ENCODE measurements around the gene INPP4A. TPM values are rescaled to one million over a fixed set of nuclear protein-coding genes. Genes with fewer than 3 reads are reported as not detected.

The INPP4A gene
- total RNA-seq, 4 donors from 2014 or later: 22.8 to 35.8 (median 25.4) TPM

- intact Hi-C loops (cut with DNase I; ENCODE audit: low total_unique reads): no loop called here
- in situ Hi-C loops (cut with MboI; ENCODE audit: low pct_ligation_motif_present in 1 of 4, low pct_unique_long_range_greater_than_20kb in 1 of 4, low sequenced_read_pairs in 3 of 4): loop anchor here in 1 of 4 donors (25.0 kb wide), 1 partner anchor 135 kb away; no protein-coding TSS in a partner anchor
- no peaks in the 10 kb centered on the region for H3K27me3 ChIP-seq
- no peaks in the 10 kb centered on the region for H3K9me3 ChIP-seq
- H3K27ac ChIP-seq: no peak overlapping the region
- H3K4me1 ChIP-seq: no peaks in the 10 kb centered on the region
- H3K4me3 ChIP-seq: no peak overlapping the region
- 60 to 89% methylated on average over 1 to 2 of the region's 2 CpGs for WGBS, 2 donors (ENCODE audit: low coverage in 1 of 2)
- DNase-seq: no peak
- H3K36me3 ChIP-seq: peaks cover 0 to 29% (median 11%) of the 10 kb centered on the region in 4 donors
- TF ChIP-seq POLR2A (IDR thresholded peaks at IDR 0.05) (no peak), POLR2AphosphoS5 (IDR thresholded peaks at IDR 0.05) (no peak), EP300 (IDR thresholded peaks at IDR 0.05; ENCODE audit: low read depth) (no peak)
- TF ChIP-seq, protein P1, sequence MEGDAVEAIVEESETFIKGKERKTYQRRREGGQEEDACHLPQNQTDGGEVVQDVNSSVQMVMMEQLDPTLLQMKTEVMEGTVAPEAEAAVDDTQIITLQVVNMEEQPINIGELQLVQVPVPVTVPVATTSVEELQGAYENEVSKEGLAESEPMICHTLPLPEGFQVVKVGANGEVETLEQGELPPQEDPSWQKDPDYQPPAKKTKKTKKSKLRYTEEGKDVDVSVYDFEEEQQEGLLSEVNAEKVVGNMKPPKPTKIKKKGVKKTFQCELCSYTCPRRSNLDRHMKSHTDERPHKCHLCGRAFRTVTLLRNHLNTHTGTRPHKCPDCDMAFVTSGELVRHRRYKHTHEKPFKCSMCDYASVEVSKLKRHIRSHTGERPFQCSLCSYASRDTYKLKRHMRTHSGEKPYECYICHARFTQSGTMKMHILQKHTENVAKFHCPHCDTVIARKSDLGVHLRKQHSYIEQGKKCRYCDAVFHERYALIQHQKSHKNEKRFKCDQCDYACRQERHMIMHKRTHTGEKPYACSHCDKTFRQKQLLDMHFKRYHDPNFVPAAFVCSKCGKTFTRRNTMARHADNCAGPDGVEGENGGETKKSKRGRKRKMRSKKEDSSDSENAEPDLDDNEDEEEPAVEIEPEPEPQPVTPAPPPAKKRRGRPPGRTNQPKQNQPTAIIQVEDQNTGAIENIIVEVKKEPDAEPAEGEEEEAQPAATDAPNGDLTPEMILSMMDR (IDR thresholded peaks at IDR 0.05): no peak
Observed at GRCh38 chr2:98547092-98547790, 102.6 kb downstream of the INPP4A start.

GRCh38 chr2:98548920-98549818 is 104.5 kb downstream of the INPP4A start:
- WGBS, 2 donors (ENCODE audit: low coverage in 1 of 2): 65 to 75% methylated on average over 3 to 6 of the region's 6 CpGs
- peak; percentile 31 for DNase-seq
- intact Hi-C loops (cut with DNase I; ENCODE audit: low total_unique reads): no loop called here
- Histone ChIP-seq H3K27me3 (no peaks in the 10 kb centered on the region), H3K27ac (no peak overlapping the region), H3K4me3 (no peak overlapping the region), H3K9me3 (no peaks in the 10 kb centered on the region), H3K36me3 (peaks cover 0 to 35% (median 13%) of the 10 kb centered on the region in 4 donors), H3K4me1 (no peaks in the 10 kb centered on the region)
- TF ChIP-seq, protein P1 (IDR thresholded peaks at IDR 0.05): no peak
- TF ChIP-seq POLR2AphosphoS5 (IDR thresholded peaks at IDR 0.05) (no peak), EP300 (IDR thresholded peaks at IDR 0.05; ENCODE audit: low read depth) (no peak), POLR2A (IDR thresholded peaks at IDR 0.05) (no peak)
- in situ Hi-C loops (cut with MboI; ENCODE audit: low pct_ligation_motif_present in 1 of 4, low pct_unique_long_range_greater_than_20kb in 1 of 4, low sequenced_read_pairs in 3 of 4): loop anchor here in 1 of 4 donors (25.0 kb wide), 1 partner anchor 137 kb away; no protein-coding TSS in a partner anchor

GRCh38 chr2:98550165-98550564 is 105.5 kb downstream of the INPP4A start:
- DNase-seq: no peak
- Histone ChIP-seq H3K9me3 (no peaks in the 10 kb centered on the region), H3K27me3 (no peaks in the 10 kb centered on the region), H3K27ac (no peak overlapping the region), H3K36me3 (peaks cover 0 to 26% (median 8%) of the 10 kb centered on the region in 4 donors), H3K4me1 (no peaks in the 10 kb centered on the region), H3K4me3 (no peak overlapping the region)
- TF ChIP-seq EP300 (IDR thresholded peaks at IDR 0.05; ENCODE audit: low read depth) (no peak), POLR2AphosphoS5 (IDR thresholded peaks at IDR 0.05) (no peak), POLR2A (IDR thresholded peaks at IDR 0.05) (no peak)
- TF ChIP-seq, protein P1 (IDR thresholded peaks at IDR 0.05): no peak
- in situ Hi-C loops (cut with MboI; ENCODE audit: low pct_ligation_motif_present in 1 of 4, low pct_unique_long_range_greater_than_20kb in 1 of 4, low sequenced_read_pairs in 3 of 4) (loop anchor here in 1 of 4 donors (25.0 kb wide), 1 partner anchor 138 kb away; no protein-coding TSS in a partner anchor), intact Hi-C loops (cut with DNase I; ENCODE audit: low total_unique reads) (no loop called here)
- WGBS, 2 donors (ENCODE audit: low coverage in 1 of 2): 100% methylated on average over 2 of the region's 4 CpGs; no CpG with 5 or more reads in 1 of the 2 donors

DNA sequence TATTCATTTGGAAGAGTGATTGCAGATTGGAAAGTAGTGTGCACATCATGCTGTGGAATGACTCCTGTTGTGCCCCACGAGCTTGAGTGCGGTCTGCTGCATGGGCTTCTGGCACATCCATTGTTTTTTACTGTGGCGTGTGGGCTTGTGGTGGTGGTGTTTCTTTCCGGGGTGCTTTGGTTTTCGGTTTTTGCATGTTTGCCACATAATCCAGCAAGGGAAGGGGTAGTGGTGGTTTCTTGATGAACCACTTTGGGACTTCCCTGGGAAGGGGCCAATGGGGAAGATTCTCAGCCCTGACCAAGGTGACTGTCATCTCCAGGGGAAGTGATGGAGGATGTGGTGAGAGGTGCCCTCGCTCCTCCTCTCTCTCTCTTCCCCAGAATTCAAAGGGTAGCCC is 106.7 kb downstream of the INPP4A start:
- no peak overlapping the region for H3K4me3 ChIP-seq
- peaks cover 0 to 14% (median 4%) of the 10 kb centered on the region in 4 donors for H3K36me3 ChIP-seq
- DNase-seq: no peak
- H3K4me1 ChIP-seq: no peaks in the 10 kb centered on the region
- TF ChIP-seq POLR2A (IDR thresholded peaks at IDR 0.05) (no peak), POLR2AphosphoS5 (IDR thresholded peaks at IDR 0.05) (no peak), EP300 (IDR thresholded peaks at IDR 0.05; ENCODE audit: low read depth) (no peak)
- TF ChIP-seq, protein P1 (IDR thresholded peaks at IDR 0.05): no peak
- in situ Hi-C loops (cut with MboI; ENCODE audit: low pct_ligation_motif_present in 1 of 4, low pct_unique_long_range_greater_than_20kb in 1 of 4, low sequenced_read_pairs in 3 of 4): loop anchor here in 1 of 4 donors (25.0 kb wide), 1 partner anchor 139 kb away; no protein-coding TSS in a partner anchor
- WGBS, 2 donors (ENCODE audit: low coverage in 1 of 2): 69 to 96% methylated on average over 4 to 6 of the region's 6 CpGs
- no peaks in the 10 kb centered on the region for H3K27me3 ChIP-seq
- intact Hi-C loops (cut with DNase I; ENCODE audit: low total_unique reads): no loop called here
- no peak overlapping the region for H3K27ac ChIP-seq
- H3K9me3 ChIP-seq: no peaks in the 10 kb centered on the region
